Measurements from ENCODE around the gene C12orf54.
"Not testable (repeated sequence)": the region's sequence is repeated elsewhere in the genome, so short reads cannot be mapped to it uniquely, and the experiment has no call there.

The C12orf54 gene

GRCh38 chr12:48512855-48513254 lies 30.6 kb downstream of the C12orf54 start:
- H3K4me1 ChIP-seq (ENCODE audit: insufficient read depth, low read length) = no peaks in the 10 kb centered on the region

GRCh38 chr12:48514728-48515127 lies 32.4 kb downstream of the C12orf54 start:
- Histone ChIP-seq H2AFZ (ENCODE audit: low read depth, low read length) (no peak overlapping the region), H3K79me2 (ENCODE audit: insufficient read depth, low read length) (no peaks in the 10 kb centered on the region), H3K36me3 (ENCODE audit: insufficient read depth, low read length) (no peaks in the 10 kb centered on the region), H3K4me1 (ENCODE audit: insufficient read depth, low read length) (no peaks in the 10 kb centered on the region), H3K9ac (ENCODE audit: low read depth, low read length) (no peak overlapping the region), H3K4me2 (ENCODE audit: insufficient read depth, low read length) (no peak overlapping the region), H3K27me3 (ENCODE audit: insufficient read depth, low read length, poor library complexity) (no peaks in the 10 kb centered on the region), H3K9me3 (ENCODE audit: insufficient read depth, low read length, severe bottlenecking) (peaks cover 3% of the 10 kb centered on the region), H4K20me1 (ENCODE audit: insufficient read depth, low read length) (no peaks in the 10 kb centered on the region), H3K27ac (ENCODE audit: low read length) (no peak overlapping the region), H3K4me3 (ENCODE audit: low read depth in 1 of 2, low read length in 2 of 2) (no peak overlapping the region)
- DNase-seq = no peak
- TF ChIP-seq EZH2 (IDR thresholded peaks at IDR 0.05; ENCODE audit: borderline replicate concordance, low read depth, low read length, severe bottlenecking) = no peak
- TF ChIP-seq CTCF (IDR thresholded peaks at IDR 0.05; ENCODE audit: borderline replicate concordance, extremely low read depth, low read length, poor library complexity, severe bottlenecking) = no peak
- no peak for ATAC-seq (ENCODE audit: insufficient read depth, low read depth)

More at GRCh38 chr12:48512855-48513254, 30.6 kb downstream of the C12orf54 start:
- DNase-seq = no peak
- no peaks in the 10 kb centered on the region for H3K36me3 ChIP-seq (ENCODE audit: insufficient read depth, low read length)
- no peak overlapping the region for H3K27ac ChIP-seq (ENCODE audit: low read length)
- H3K9me3 ChIP-seq (ENCODE audit: insufficient read depth, low read length, severe bottlenecking) = peaks cover 3% of the 10 kb centered on the region
- no peak overlapping the region for H3K9ac ChIP-seq (ENCODE audit: low read depth, low read length)
- H3K4me3 ChIP-seq (ENCODE audit: low read depth in 1 of 2, low read length in 2 of 2) = no peak overlapping the region
- no peak overlapping the region for H3K4me2 ChIP-seq (ENCODE audit: insufficient read depth, low read length)
- TF ChIP-seq CTCF (IDR thresholded peaks at IDR 0.05; ENCODE audit: borderline replicate concordance, extremely low read depth, low read length, poor library complexity, severe bottlenecking) = no peak
- TF ChIP-seq EZH2 (IDR thresholded peaks at IDR 0.05; ENCODE audit: borderline replicate concordance, low read depth, low read length, severe bottlenecking) = no peak
- no peaks in the 10 kb centered on the region for H3K27me3 ChIP-seq (ENCODE audit: insufficient read depth, low read length, poor library complexity)
- H2AFZ ChIP-seq (ENCODE audit: low read depth, low read length) = no peak overlapping the region
- no peak for ATAC-seq (ENCODE audit: insufficient read depth, low read depth)
- no peaks in the 10 kb centered on the region for H3K79me2 ChIP-seq (ENCODE audit: insufficient read depth, low read length)
- H4K20me1 ChIP-seq (ENCODE audit: insufficient read depth, low read length) = no peaks in the 10 kb centered on the region

GRCh38 chr12:48520381-48520780 lies 38.1 kb downstream of the C12orf54 start:
- H3K79me2 ChIP-seq (ENCODE audit: insufficient read depth, low read length); H2AFZ ChIP-seq (ENCODE audit: low read depth, low read length); H3K4me1 ChIP-seq (ENCODE audit: insufficient read depth, low read length); H3K9me3 ChIP-seq (ENCODE audit: insufficient read depth, low read length, severe bottlenecking); DNase-seq; ATAC-seq (ENCODE audit: insufficient read depth, low read depth); H3K9ac ChIP-seq (ENCODE audit: low read depth, low read length); H4K20me1 ChIP-seq (ENCODE audit: insufficient read depth, low read length); H3K36me3 ChIP-seq (ENCODE audit: insufficient read depth, low read length); H3K4me3 ChIP-seq (ENCODE audit: low read depth in 1 of 2, low read length in 2 of 2); H3K27me3 ChIP-seq (ENCODE audit: insufficient read depth, low read length, poor library complexity); H3K27ac ChIP-seq (ENCODE audit: low read length); H3K4me2 ChIP-seq (ENCODE audit: insufficient read depth, low read length): not testable (repeated sequence)

- Histone ChIP-seq H3K27me3 (ENCODE audit: insufficient read depth, low read length, poor library complexity) (no peaks in the 10 kb centered on the region), H3K36me3 (ENCODE audit: insufficient read depth, low read length) (no peaks in the 10 kb centered on the region), H3K4me3 (ENCODE audit: low read depth in 1 of 2, low read length in 2 of 2) (no peak within 1 kb of the TSS), H4K20me1 (ENCODE audit: insufficient read depth, low read length) (no peaks in the 10 kb centered on the region), H2AFZ (ENCODE audit: low read depth, low read length) (no peak within 1 kb of the TSS), H3K9ac (ENCODE audit: low read depth, low read length) (no peak within 1 kb of the TSS), H3K4me1 (ENCODE audit: insufficient read depth, low read length) (no peaks in the 10 kb centered on the region), H3K9me3 (ENCODE audit: insufficient read depth, low read length, severe bottlenecking) (no peaks in the 10 kb centered on the region), H3K79me2 (ENCODE audit: insufficient read depth, low read length) (no peaks in the 10 kb centered on the region), H3K4me2 (ENCODE audit: insufficient read depth, low read length) (no peak within 1 kb of the TSS), H3K27ac (ENCODE audit: low read length) (no peak within 1 kb of the TSS)
- ATAC-seq (ENCODE audit: insufficient read depth, low read depth) (no peak), DNase-seq (no peak)
- TF ChIP-seq CTCF (IDR thresholded peaks at IDR 0.05; ENCODE audit: borderline replicate concordance, extremely low read depth, low read length, poor library complexity, severe bottlenecking) = no peak
- TF ChIP-seq EZH2 (IDR thresholded peaks at IDR 0.05; ENCODE audit: borderline replicate concordance, low read depth, low read length, severe bottlenecking) = no peak
Observed at GRCh38 chr12:48525332-48525731, 43.0 kb downstream of the C12orf54 start, which contains the start of gene OR8S1. TSS of gene OR8S1 (plus strand) at chr12:48525632. CDS start at chr12:48525632, 0 bp downstream.
